ENCODE results near the gene PAX7.
"Not testable (repeated sequence)": the region's sequence is repeated elsewhere in the genome, so short reads cannot be mapped to it uniquely, and the experiment has no call there.

PAX7 gene

GRCh38 chr1:18734461-18735223, 104.0 kb downstream of the PAX7 start:
- no peak for DNase-seq

- no peak for DNase-seq
These were observed 104.8 kb downstream of the PAX7 start for GRCh38 chr1:18735224-18735997.

DNA sequence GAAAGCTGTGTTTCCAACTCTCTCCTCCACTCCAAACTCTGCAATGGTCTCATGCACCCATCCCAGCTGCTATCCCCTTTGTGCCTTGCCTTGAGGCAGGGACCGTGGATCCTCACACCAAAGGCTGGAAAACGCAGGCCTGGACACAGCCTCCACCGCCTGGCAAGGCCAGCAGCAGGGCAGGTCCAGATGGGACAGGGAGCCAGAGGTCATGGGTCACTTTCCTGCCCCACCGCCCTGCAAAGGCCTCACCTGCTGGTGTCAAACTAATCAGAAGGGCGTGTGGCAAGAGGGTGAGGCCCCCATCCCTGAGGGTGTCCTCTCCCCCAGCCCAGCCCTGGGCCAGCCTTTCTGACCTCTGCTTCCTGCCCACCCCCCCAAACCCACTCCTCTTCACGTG, 106.3 kb downstream of the PAX7 start:
- no peak for DNase-seq

GRCh38 chr1:18738126-18738525, 107.5 kb downstream of the PAX7 start:
- DNase-seq, result no peak

- DNase-seq, result no peak
These were observed 108.0 kb downstream of the PAX7 start for GRCh38 chr1:18738617-18739016.

DNA sequence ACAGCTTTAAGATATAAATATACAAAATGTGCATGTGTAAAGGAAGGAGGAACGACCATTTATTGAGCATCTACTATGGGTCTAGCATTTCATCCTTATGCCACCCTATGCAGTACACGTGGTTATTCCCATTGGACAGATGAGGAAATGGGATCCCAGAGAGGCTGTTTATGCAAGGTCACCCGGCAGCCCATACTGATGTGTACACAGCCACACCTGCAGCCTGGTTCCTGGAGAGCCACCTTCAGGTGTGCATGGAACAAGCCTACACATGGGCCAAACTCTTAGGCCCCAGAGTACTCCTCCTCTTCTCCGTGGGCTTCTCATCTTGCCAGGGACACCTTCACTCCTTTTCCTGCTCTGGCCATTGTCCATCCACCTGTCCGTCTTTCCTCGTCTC, 108.8 kb downstream of the PAX7 start:
- DNase-seq, result no peak

- DNase-seq, result no peak
These were observed 109.3 kb downstream of the PAX7 start for GRCh38 chr1:18739897-18740296.

DNA sequence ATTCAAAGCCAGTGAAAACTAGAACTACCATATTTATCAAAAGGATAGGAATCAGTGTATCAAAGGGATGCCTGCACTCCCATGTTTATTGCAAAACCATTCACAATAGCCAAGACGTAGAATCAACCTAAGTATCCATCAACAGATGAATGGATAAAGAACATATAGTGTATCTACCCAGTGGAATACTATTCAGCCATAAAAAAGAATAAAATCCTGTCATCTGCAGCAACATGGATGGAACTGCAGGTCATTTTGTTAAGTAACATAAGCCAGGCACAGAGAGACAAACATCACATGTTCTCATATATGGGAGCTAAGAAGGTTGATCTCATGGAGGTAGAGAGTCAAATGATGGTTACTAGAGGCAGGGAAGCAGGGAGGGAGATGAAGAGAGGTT, 110.0 kb downstream of the PAX7 start:
- no peak for DNase-seq

DNA sequence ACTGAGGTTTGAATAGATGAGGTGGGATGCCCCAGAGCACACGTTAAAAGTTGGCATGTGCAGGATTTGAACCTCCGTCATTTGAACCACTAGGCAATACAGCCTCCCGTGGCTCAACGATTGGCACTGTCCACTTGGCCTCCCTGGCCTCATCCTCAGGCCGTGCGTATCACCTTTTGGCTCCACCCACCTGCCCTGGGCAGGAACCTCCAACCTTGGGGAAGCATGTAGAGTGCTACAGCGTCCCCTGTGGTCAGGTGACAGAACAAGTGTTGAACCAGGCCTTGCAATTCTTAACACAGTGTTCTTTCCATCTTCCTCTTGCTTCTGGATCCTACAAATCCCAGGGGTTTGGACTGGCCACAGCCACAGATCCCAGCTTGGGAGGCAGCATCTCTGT, 112.6 kb downstream of the PAX7 start:
- DNase-seq, result no peak

GRCh38 chr1:18744381-18744780, 113.7 kb downstream of the PAX7 start:
- not testable (repeated sequence) for DNase-seq

GRCh38 chr1:18746981-18747380, 116.3 kb downstream of the PAX7 start:
- DNase-seq, result no peak

GRCh38 chr1:18747671-18748070, 117.0 kb downstream of the PAX7 start:
- DNase-seq, result no peak

DNA sequence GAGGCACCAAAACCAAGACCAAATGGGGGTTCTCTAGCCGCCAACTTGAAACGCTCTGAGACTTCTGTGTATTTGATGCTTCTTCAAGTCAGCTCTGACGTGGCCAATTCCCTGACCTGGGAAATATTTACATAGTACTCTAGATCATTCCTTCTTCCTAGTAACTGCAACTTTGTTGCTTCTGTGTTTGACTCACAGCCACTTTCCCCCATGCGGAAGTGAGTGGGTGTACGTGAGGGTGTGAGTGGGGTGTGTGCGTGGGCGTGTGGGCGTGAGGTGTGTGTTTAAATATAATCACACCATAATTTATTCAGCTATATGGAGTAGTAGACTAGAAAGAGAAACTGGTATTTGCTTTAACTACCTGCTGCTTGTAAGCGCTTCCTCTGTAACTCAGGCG, 117.8 kb downstream of the PAX7 start:
- DNase-seq, result no peak

GRCh38 chr1:18749569-18749968, 118.9 kb downstream of the PAX7 start:
- DNase-seq, result no peak

DNA sequence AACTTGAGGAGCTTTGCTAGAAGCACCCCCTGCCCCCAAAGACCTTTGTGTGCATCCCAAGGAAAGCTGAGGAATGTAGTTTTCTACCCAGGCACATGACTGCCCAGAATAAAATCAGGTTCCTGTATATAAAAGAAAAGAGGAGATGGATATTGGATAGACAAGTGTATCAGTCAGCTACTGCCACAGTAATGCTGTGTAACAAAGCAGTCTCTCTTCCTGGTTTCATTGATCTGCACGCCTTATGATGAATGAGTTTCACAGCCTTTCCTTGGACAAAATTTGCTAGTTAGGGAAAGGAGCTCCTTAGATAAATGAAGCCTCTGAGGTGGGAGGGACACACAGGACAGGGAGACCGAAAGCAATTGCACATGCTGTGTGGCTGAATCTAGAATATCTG, 120.0 kb downstream of the PAX7 start:
- DNase-seq, result no peak

- no peak for DNase-seq
These were observed 120.8 kb downstream of the PAX7 start for GRCh38 chr1:18751425-18751824.

GRCh38 chr1:18752409-18752808, 121.8 kb downstream of the PAX7 start:
- DNase-seq, result no peak

- no peak for DNase-seq
These were observed 129.5 kb downstream of the PAX7 start for GRCh38 chr1:18760156-18760555.

DNA sequence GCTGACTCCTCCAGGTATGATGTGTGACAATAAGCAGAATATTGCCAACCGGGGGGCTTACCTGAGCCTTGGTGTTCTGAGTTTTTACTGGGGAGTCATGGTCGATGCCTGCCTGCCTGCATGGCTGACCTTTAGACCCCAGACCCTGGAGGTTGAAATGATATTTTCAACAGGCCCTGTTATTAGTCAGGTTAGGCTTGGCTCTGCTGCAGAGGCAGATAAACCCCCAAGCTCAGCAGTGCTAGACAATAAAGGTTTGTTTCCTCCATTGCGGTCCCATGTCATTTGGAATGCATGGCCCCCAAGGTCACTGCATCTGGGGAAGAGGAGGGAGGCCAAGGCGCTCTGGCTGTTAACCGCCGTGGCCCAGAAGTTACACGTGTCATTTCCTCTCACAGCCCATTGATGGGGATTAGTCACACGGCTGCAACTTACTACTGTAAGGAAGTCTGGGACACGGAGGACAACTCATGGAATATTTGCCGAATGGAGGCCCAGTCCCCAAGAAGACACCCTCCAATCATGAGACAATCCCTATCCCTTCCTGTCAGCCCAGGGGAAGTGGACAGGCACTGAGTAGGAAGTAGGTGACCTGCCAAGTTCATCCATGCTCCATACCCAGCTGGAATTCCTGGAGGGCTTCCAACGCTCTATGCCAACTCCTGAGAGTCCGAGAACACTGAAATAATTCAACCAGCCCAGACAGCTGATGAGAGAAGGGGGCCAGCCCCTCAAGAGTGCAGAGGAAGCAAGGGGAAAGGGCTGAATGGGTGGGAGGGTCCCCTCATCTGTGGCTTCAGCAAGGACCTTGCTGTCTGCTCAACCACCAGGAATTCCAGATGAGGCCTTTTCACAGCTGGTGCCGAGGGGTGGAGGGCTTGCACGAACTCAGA, 131.5 kb downstream of the PAX7 start:
- DNase-seq, result no peak

- DNase-seq, result no peak
These were observed 133.7 kb downstream of the PAX7 start for GRCh38 chr1:18764362-18764761.

DNA sequence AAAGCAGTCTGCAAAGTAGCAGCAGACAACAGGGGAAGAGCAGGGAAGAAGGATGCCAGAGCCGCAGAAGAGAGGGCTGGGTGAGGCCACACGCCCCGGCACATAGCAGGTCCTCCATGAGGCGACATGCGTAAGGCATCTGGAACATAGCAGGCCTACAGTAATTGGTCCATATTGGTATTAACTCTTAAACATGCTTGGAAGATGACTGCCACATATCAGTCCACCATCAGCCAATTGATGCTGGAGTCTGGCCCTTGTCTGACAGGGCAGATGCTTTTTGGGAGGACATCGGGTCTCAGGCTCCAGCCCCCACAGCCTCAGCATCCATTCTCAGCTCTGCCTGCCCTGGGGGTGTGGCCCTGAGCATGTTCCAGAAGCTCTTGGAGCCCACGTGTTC, 135.1 kb downstream of the PAX7 start:
- DNase-seq, result no peak

DNA sequence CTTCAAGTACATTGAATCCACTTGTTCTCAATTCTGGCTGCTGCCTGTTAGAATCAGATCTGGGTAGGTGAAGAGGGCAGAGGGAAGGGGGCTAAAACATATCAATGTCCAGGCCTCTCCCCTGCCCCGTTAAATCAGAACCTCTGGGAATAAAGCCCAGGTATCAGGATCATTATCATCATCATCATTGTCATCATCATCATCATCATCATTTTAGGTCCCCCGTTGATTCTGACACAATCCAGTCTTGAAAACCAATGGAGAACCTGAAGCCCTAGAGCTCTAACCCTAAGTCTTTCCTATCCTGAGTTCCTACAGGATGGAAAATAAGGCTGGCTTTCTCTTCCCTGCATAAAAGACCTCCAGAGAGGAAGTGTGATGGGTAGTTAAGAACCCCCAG, 135.7 kb downstream of the PAX7 start:
- no peak for DNase-seq

DNA sequence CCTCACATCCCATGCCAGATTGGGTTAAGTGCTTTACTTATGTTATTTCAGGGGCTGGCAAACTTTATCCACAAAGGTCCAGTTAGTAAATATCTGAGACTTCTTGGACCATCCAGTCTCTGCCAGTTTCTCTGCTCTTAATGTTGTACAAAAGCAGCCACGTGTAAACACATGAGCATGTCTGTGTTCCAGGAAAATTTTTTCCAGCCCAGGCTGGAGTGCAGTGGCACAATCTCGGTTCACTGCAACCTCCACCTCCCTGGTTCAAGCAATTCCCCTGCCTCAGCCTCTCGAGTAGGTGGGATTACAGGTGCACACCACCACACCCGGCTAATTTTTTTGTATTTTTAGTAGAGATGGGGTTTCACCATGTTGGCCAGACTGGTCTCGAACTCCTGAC, 136.9 kb downstream of the PAX7 start:
- not testable (repeated sequence) for DNase-seq

All from eye (tissue), 1 donor.